ENCODE measurements around the gene MB21D2.

Gene MB21D2

DNA sequence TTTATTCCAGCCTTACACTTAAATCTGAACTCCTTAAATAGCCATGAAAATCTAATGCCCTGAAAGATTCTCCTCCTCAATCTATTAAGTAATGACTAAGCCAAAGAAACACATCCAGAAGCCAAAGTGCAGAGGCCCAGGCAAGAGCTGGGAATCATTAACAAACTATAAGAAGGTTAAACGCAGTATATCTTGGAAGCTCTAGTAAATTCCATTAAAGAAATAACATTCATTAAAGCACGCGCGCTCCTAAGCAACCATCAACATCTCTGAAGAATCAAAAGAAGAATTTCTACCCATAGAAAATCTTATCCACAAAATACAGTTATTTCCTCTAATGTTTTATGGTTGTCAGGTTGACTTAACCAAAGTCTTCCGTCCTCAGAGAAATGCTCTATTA, 29.5 kb downstream of the MB21D2 start:
- DNase-seq, result no peak

- DNase-seq, result no peak
Measured at GRCh38 chr3:192887701-192888100, 30.0 kb downstream of the MB21D2 start.

GRCh38 chr3:192887047-192887446, 30.6 kb downstream of the MB21D2 start:
- no peak for DNase-seq

DNA sequence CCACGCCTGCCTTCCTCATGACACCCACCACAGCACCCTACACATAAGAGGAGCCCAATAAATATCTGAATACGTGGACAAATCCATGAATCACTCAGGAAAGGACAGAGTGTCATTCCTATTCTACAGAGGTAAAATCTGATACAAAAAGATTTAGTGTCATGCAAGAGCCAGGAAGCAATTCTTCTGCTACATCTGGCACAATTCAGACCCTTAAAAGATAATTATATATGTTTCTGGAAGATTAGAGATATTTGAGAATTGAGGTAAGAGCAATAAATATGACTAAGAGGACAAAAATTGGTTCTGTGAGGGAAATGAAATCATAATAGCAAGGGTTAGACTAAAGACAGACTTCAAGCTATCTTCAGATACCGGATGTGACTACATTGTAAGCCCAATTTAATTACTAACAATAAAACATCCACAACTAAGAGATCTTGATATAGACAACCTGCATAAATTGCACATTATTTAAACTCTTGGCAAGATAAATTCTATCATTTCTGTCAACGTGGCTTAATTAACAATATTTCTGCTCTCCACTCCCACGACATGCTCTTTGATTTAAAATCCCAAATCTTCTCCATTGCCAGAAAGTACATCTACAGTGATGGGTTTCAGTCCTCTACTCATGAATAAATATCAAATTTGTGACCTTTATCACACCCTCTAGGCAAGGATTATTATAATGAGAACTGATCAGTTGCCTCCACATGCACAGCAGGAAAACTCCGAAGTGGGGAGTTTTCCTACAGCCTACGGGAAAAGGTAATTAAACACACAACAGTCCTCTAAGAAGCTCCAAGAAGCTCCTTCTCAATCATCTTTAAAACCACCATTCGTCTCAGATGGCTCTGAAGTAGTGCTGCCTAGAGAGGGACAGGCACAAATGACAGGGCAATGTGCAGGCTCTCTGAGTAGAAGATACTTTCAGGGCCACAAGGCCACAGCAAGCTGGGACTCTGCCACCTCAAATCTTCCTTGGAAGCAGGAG, 32.6 kb downstream of the MB21D2 start:
- no peak for DNase-seq

DNA sequence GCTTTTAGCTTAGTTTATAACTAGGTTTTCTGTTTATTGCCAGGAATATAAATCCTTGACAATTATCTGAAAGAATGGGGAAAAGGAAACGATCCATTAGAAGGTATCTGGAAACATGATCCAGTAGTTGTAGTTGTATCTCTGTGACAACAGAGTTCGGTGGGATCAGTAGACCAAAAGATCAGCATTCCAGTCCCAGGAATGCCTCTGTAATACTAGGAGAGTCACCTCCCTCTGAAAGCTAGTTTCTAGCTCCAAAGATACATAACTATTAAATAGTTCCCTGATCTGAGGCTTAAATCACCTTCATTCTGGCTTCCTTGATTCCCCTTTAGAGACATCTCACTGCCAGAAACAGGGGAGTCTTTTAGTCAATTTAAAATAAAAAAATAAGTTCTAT, 34.1 kb downstream of the MB21D2 start:
- DNase-seq, result no peak

GRCh38 chr3:192881159-192881786, 36.4 kb downstream of the MB21D2 start:
- no peak for DNase-seq

- DNase-seq, result no peak
Measured at GRCh38 chr3:192880313-192880712, 37.3 kb downstream of the MB21D2 start.

DNA sequence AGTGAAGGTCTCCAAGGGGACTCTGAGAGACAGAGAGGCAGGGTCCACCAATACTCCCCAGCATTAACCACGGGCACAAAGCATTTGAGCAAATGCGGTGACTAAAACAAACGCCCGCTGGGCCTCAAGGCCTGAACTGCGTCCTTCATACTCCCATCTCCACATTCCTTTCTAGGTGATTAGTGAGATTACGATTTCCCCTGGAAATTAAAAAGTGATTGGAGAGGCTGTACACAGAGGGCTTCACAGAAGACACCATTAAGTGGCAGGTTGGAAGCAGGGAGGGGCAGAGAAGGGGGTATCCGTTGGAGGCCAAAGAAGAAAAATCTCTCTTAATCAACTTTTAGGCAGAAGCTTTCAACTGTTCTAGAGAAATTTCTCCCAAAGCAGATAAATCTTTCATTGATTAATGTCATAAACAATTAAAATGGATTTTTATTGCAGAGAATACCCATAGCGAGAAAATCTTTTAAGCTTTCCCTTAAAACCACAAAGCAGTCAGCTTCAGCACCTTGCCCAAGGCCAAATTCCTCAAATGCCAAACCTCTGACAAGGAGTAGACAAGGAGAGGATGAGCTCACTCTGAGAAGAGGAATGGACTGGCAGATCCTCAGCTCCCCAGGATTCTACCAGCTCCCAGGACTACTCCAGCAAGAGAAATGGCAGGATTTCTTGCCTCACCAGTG, 38.2 kb downstream of the MB21D2 start:
- DNase-seq, result no peak

DNA sequence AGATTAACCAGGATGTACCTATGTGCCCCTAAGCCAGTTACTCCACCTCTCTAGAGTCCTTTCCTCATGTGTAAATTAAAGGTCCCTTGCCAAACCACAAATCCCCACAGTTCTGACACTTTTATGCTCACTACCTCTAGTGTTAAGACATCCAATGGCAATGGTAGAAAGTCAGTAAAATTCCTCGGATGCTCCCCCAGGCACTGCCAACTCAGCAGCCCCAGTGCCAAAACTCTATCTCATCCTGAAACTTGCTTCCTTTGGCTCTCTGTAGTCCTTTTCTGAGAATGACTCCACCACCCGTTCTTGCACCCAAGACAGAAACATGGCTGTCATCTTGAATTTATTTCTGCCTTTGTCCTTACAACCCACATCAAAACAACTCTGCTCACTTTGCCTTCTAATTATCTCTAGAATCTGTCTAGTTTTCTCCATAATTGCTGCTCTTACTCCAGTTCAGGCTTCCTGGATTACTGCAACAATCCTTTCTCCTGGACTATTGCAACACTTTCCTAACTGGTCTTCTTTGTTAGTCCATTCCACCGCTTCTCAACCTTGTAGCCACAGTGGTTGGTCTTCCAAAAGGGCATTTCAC, 41.6 kb downstream of the MB21D2 start:
- no peak for DNase-seq

DNA sequence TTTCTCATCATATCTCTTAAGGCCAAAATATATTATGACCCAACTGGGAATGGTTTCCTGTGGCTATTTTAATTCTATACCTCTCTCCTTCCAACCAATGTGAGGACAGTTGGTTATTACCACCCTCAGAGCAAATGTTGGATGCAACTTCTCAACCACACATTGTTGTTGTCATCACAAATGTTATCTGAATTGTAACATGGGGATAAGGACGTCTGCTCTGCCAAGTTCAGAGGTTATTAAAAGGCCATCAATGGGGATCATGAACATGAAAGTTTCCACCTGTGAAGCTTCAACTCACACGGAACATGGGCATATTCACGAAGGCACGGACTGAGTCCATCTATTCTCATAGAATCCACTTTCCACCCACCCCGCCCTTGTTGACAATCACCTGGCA, 46.8 kb downstream of the MB21D2 start:
- no peak for DNase-seq

DNA sequence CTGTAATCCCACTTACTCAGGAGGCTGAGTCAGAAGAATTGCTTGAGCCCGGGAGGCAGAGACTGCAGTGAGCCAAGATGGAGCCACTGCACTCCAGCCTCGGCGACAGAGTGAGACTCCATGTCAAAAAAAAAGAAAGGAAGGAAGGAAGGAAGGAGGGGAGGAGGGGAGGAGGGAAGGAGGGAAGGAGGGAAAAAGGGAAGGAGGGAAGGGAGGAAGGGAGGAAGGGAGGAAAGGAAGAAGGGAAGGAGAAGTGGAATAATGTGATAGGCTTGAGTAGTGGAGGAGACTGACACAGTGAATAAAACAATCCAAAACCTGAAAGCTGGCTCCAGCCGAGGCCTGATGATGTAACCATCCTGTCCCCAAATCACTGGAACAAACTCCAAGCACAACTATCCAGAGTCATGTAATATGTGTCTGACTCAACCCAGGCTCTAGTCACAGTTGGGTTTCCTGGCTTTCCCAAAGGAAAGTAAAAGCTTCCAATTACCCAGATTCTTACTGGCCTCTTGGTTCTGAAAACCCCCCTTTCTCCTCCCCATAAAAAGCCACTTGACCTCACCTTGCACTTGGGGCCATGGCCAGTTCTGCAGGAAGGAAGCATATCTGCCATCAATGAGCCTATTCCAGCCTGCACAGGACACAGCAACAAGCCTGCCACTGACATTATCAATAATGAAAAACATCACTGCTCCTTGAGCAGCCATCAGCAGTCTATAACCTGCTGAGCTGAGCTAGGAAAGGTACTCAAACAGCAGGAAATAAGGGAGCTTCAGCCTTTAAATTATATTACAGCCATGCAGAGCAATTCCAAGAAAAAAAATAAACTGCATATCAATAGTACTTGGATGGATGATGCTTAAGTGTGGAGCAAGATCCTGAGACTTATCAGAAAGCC, 48.3 kb downstream of the MB21D2 start:
- DNase-seq, result no peak

GRCh38 chr3:192867645-192868044, 50.0 kb downstream of the MB21D2 start:
- no peak for DNase-seq

GRCh38 chr3:192866804-192867203, 50.9 kb downstream of the MB21D2 start:
- no peak for DNase-seq

DNA sequence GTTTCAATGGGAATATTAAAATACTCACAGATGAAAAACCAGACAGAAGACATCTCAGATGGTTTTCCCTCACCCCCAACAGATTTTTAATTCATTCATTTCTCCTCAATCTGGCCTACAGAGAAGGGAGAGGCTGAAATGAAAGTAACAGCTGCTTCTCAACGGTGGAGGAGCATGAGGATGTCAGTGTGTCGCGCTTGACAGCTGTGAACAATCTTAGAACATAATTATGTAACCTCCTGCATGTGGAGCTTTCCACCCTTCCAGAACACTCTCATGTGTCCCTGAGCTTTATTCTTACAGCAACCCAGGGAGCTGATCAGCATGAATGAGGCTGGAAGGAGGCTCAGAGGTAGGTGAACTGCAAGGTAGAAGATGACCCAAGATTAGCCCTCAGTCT, 52.7 kb downstream of the MB21D2 start:
- no peak for DNase-seq

DNA sequence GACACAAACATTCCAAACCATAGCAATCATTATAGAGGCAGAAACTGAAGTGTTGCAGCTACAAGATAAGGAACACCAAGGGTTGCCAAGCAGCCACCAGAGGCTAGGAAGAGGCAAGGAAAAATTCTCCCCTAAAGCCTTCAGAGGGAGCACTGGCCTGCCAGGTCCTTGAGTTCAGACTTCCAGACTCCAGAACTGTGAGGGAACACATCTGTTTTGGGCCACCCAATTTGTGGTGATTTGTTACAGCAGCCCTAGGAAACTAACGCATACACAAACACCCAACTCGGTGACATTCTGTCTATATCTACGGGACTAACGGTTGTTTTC, 54.6 kb downstream of the MB21D2 start:
- no peak for DNase-seq

GRCh38 chr3:192862408-192863090, 55.1 kb downstream of the MB21D2 start:
- no peak for DNase-seq

DNA sequence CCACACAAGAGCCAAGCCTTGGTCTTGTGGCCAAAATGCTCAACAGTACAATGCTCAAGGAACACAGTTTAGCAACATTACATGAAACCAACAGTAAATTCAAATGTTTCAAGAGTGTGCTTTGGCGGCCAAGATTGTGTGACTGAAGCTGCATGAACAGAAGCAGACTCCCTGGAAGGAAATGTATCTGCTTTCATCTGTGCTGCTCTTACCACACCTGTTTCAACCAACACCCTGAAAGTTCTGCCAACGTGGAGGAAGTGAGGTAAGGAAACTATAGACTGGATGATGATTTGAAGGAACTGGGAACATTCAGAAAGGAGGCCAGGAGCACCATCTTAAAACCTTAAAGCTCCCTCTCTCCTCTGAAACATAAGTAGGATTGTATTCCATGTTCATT, 55.7 kb downstream of the MB21D2 start:
- peak in 2 of 6 experiments; percentile 5 to 9 for DNase-seq

DNA sequence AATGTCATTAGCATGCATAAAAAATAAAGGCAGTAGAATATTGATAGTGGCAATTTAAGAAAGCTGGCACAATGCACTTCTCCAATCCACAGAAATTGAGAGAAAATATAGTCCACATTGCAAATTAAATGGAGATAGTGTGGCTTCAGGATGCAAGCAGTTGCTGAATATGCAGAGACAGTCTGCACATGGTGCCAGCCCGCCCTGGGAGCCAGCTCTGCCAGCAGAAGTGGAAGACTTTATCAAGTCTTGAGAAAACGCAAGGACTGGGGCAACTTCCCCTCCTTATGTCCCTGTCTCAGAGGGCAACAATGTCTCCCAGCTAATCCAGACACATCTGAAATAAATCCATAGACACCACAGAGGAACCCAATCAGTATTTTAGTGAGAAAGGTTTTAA, 57.2 kb downstream of the MB21D2 start:
- DNase-seq, result no peak

- no peak for DNase-seq
Measured at GRCh38 chr3:192858849-192859585, 58.6 kb downstream of the MB21D2 start.

DNA sequence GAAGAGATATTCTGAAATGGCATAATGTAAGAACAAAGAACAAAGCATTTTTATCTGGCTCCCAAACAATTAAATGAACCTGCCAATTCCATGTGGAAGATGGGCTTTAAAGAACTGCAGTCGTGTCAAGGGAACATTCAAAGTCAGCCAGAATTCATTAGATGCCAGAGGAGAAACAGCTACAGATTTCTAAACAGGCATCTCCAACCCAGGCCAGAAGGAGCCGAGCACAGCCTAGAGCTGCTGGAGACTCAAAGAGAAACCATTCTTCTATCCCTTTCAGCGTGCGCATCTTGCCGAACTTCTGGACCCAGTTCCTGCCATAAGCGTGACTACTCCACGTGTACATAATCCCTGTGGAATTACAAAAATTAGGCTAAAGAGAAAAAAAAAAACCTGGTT, 60.4 kb downstream of the MB21D2 start:
- no peak for DNase-seq

DNA sequence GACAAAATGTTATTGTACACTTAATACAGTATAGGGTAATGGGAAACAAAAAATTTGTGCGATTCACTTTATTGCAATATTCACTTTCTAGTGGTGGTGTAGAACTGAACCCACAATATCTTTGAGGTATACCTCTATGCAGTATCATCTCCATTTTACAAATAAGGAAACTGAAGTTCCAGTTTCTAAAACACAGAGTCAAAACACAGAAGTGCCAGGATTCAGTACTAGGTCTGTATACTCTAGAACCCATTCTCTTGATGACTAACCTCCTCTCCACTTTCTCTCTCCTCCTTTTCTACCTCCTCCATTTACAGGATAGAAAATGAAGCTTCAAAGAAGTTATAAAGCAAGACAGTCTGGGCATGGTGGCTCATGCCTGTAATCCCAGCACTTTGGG, 62.2 kb downstream of the MB21D2 start:
- no peak for DNase-seq

Measured in stimulated activated naive CD4-positive, alpha-beta T cell (primary cell).